HEK293 (cell line): ENCODE data around the gene NREP.

Experiments
- CTCF ChIA-PET: fragments of 350-600 bp; formaldehyde crosslinking; extraction: SDS; loops from one replicate; lab custom pipeline; 2021; ENCODE audit warnings: antibody characterized with exemption; lab: Yijun Ruan, JAX
- POLR2A ChIA-PET: fragments of 300-600 bp; formaldehyde crosslinking; extraction: SDS; loops from one replicate; lab custom pipeline; 2020; ENCODE audit warnings: antibody characterized with exemption, inconsistent platforms; lab: Yijun Ruan, JAX
- H3K27ac ChIP-seq: fragments of 200-500 bp; sonication (Bioruptor generic); 2 replicates; pipeline ENCODE4 v1.5.1; 2014; ENCODE audit warnings: low read depth, low read length, control low read depth, inconsistent platforms; ENCODE audit errors: extremely low read depth
- H3K36me3 ChIP-seq, 2 experiments: fragments of 200-500 bp in 1 of 2; sonication (Bioruptor generic) in 1 of 2; 1 replicate in 1 of 2; 2 replicates in 1 of 2; pipeline ENCODE4 v1.5.1; 2014 to 2017; ENCODE audit warnings: inconsistent platforms in 2 of 2, low read length in 2 of 2; ENCODE audit not compliant: control insufficient read depth in 2 of 2, insufficient read depth in 1 of 2
- H3K4me1 ChIP-seq: fragments of 200-500 bp; sonication (Bioruptor generic); 2 replicates; pipeline ENCODE4 v1.5.1; 2014; ENCODE audit warnings: mild to moderate bottlenecking, low read length, inconsistent platforms; ENCODE audit not compliant: control insufficient read depth, insufficient read depth
- H3K4me3 ChIP-seq: 2 replicates; pipeline ENCODE4 v1.5.1; 2011; ENCODE audit warnings: low read depth, mild to moderate bottlenecking, control low read depth, low read length, moderate library complexity
- H3K9me3 ChIP-seq: fragments of 200-500 bp; sonication (Bioruptor generic); 2 replicates; pipeline ENCODE4 v1.5.1; 2014; ENCODE audit warnings: low read depth, low read length, inconsistent platforms; ENCODE audit not compliant: control insufficient read depth, insufficient read depth
- BCL11A ChIP-seq: fragments of 450-650 bp; formaldehyde crosslinking; IDR thresholded peaks from 2 replicates; pipeline ENCODE4 v1.5.1; 2016; ENCODE audit warnings: low read depth, missing biosample characterization, missing genetic modification characterization
- BCL11B ChIP-seq: fragments of 450-650 bp; formaldehyde crosslinking; IDR thresholded peaks from 2 replicates; pipeline ENCODE4 v1.5.1; 2016; ENCODE audit warnings: low read depth, missing biosample characterization, missing genetic modification characterization
- GLIS1 ChIP-seq: fragments of 450-650 bp; formaldehyde crosslinking; IDR thresholded peaks from 2 replicates; pipeline ENCODE4 v1.5.1; 2016; ENCODE audit warnings: missing biosample characterization, missing genetic modification characterization
- HOXC10 ChIP-seq: sonication (generic); formaldehyde crosslinking; IDR thresholded peaks from 2 replicates; pipeline ENCODE4 v1.8.1; 2023; ENCODE audit warnings: mild to moderate bottlenecking, missing genetic modification reagents
- KLF1 ChIP-seq: fragments of 450-650 bp; formaldehyde crosslinking; IDR thresholded peaks from 2 replicates; pipeline ENCODE4 v1.5.1; 2016; ENCODE audit warnings: missing biosample characterization, missing genetic modification characterization
- KLF16 ChIP-seq: fragments of 450-650 bp; formaldehyde crosslinking; IDR thresholded peaks from 2 replicates; pipeline ENCODE4 v1.5.1; 2017; ENCODE audit warnings: missing biosample characterization, missing genetic modification characterization
- MZF1 ChIP-seq: fragments of 450-650 bp; formaldehyde crosslinking; IDR thresholded peaks from 2 replicates; pipeline ENCODE4 v1.5.1; 2017; ENCODE audit warnings: missing biosample characterization, missing genetic modification characterization, borderline replicate concordance
- SETDB1 ChIP-seq: IDR thresholded peaks from one replicate; pipeline ENCODE4 v1.6.1; 2017; ENCODE audit warnings: mild to moderate bottlenecking, low read length, moderate library complexity, mixed read lengths; ENCODE audit not compliant: insufficient read length
- SP7 ChIP-seq: fragments of 450-650 bp; formaldehyde crosslinking; IDR thresholded peaks from 2 replicates; pipeline ENCODE4 v1.5.1; 2016; ENCODE audit warnings: missing biosample characterization, missing genetic modification characterization
- YY1 ChIP-seq: fragments of 450-650 bp; formaldehyde crosslinking; IDR thresholded peaks from 2 replicates; pipeline ENCODE4 v1.5.1; 2018; ENCODE audit warnings: missing biosample characterization, missing genetic modification characterization
- ZBTB17 ChIP-seq: fragments of 450-650 bp; formaldehyde crosslinking; IDR thresholded peaks from 2 replicates; pipeline ENCODE4 v1.5.1; 2016; ENCODE audit warnings: missing biosample characterization, missing genetic modification characterization
- ZFP3 ChIP-seq: fragments of 450-650 bp; formaldehyde crosslinking; IDR thresholded peaks from 2 replicates; pipeline ENCODE4 v1.5.1; 2016; ENCODE audit warnings: low read depth, missing biosample characterization, missing genetic modification characterization
- ZNF132 ChIP-seq: fragments of 450-650 bp; formaldehyde crosslinking; IDR thresholded peaks from 2 replicates; pipeline ENCODE4 v1.5.1; 2017; ENCODE audit warnings: missing biosample characterization, missing genetic modification characterization, borderline replicate concordance
- ZNF133 ChIP-seq: fragments of 450-650 bp; formaldehyde crosslinking; IDR thresholded peaks from 2 replicates; pipeline ENCODE4 v1.5.1; 2016; ENCODE audit warnings: missing biosample characterization, missing genetic modification characterization
- ZNF140 ChIP-seq: fragments of 450-650 bp; formaldehyde crosslinking; IDR thresholded peaks from 2 replicates; pipeline ENCODE4 v1.5.1; 2016; ENCODE audit warnings: missing biosample characterization, missing genetic modification characterization
- ZNF174 ChIP-seq: fragments of 450-650 bp; formaldehyde crosslinking; IDR thresholded peaks from 2 replicates; pipeline ENCODE4 v1.5.0; 2017; ENCODE audit warnings: missing biosample characterization, mild to moderate bottlenecking, missing genetic modification characterization
- ZNF175 ChIP-seq: fragments of 450-650 bp; formaldehyde crosslinking; IDR thresholded peaks from 2 replicates; pipeline ENCODE4 v1.5.1; 2016; ENCODE audit warnings: missing biosample characterization, missing genetic modification characterization
- ZNF2 ChIP-seq: fragments of 450-650 bp; formaldehyde crosslinking; IDR thresholded peaks from 2 replicates; pipeline ENCODE4 v1.5.1; 2016; ENCODE audit warnings: missing biosample characterization, missing genetic modification characterization
- ZNF23 ChIP-seq: fragments of 450-650 bp; formaldehyde crosslinking; IDR thresholded peaks from 2 replicates; pipeline ENCODE4 v1.5.1; 2016; ENCODE audit warnings: missing biosample characterization, missing genetic modification characterization, borderline replicate concordance
- ZNF266 ChIP-seq: fragments of 450-650 bp; formaldehyde crosslinking; IDR thresholded peaks from 2 replicates; pipeline ENCODE4 v1.5.1; 2016; ENCODE audit warnings: missing biosample characterization, missing genetic modification characterization, low read depth
- ZNF324 ChIP-seq: fragments of 450-650 bp; formaldehyde crosslinking; IDR thresholded peaks from 2 replicates; pipeline ENCODE4 v1.5.1; 2016; ENCODE audit warnings: missing biosample characterization, missing genetic modification characterization
- ZNF350 ChIP-seq: fragments of 450-650 bp; formaldehyde crosslinking; IDR thresholded peaks from 2 replicates; pipeline ENCODE4 v1.5.0; 2017; ENCODE audit warnings: missing biosample characterization, mild to moderate bottlenecking, missing genetic modification characterization
- ZNF37A ChIP-seq: fragments of 450-650 bp; IDR thresholded peaks from 2 replicates; pipeline ENCODE4 v1.5.1; 2018; ENCODE audit warnings: missing biosample characterization, missing genetic modification characterization
- ZNF394 ChIP-seq: fragments of 450-650 bp; formaldehyde crosslinking; IDR thresholded peaks from 2 replicates; pipeline ENCODE4 v1.5.1; 2016; ENCODE audit warnings: missing biosample characterization, missing genetic modification characterization, mild to moderate bottlenecking, moderate library complexity, borderline replicate concordance
- ZNF501 ChIP-seq: fragments of 450-650 bp; formaldehyde crosslinking; IDR thresholded peaks from 2 replicates; pipeline ENCODE4 v1.5.1; 2016; ENCODE audit warnings: missing biosample characterization, missing genetic modification characterization
- ZNF510 ChIP-seq: fragments of 450-650 bp; formaldehyde crosslinking; IDR thresholded peaks from 2 replicates; pipeline ENCODE4 v1.5.1; 2018; ENCODE audit warnings: mild to moderate bottlenecking, missing genetic modification characterization, missing biosample characterization; ENCODE audit not compliant: insufficient replicate concordance
- ZNF600 ChIP-seq: fragments of 450-650 bp; formaldehyde crosslinking; IDR thresholded peaks from 2 replicates; pipeline ENCODE4 v1.5.1; 2016; ENCODE audit warnings: missing biosample characterization, missing genetic modification characterization
- ZNF645 ChIP-seq: fragments of 450-650 bp; formaldehyde crosslinking; IDR thresholded peaks from 2 replicates; pipeline ENCODE4; 2016; ENCODE audit warnings: missing biosample characterization, missing genetic modification characterization
- ZNF777 ChIP-seq: fragments of 450-650 bp; formaldehyde crosslinking; IDR thresholded peaks from 2 replicates; pipeline ENCODE4 v1.5.1; 2017; ENCODE audit warnings: missing biosample characterization, missing genetic modification characterization, borderline replicate concordance
- TF ChIP-seq, protein P1 (sequence below): IDR thresholded peaks from 2 replicates; pipeline ENCODE4 v1.6.1; 2011; ENCODE audit warnings: mild to moderate bottlenecking, low read depth, low read length, borderline replicate concordance
- TF ChIP-seq, protein P2 (sequence below): fragments of 450-650 bp; formaldehyde crosslinking; IDR thresholded peaks from 2 replicates; pipeline ENCODE4 v1.5.1; 2016; ENCODE audit warnings: missing biosample characterization, missing genetic modification characterization

The NREP gene

DNA sequence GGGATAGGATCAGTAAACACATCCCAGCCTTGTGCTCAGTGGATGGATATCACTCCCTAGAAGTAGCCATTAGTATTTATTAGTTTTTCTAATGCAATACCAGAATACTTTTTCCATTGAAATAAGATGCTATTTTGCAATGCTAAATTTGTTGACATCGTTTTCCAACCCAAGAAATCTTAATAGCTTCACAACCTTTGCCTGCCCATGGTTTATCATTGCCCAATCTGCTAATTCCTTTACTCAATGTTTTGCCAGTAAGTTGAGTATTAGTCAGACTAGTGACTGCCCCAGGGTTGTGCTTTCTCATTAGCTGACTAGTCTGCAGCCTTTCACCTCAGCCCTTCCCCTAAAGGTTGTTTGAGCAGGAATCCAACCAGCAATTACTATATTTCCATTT lies 62.9 kb downstream of the NREP start (continued):
- no peak for TF ChIP-seq ZNF266 (tag by site-specific recombination)
- TF ChIP-seq KLF1 (tag by site-specific recombination): no peak
- no peak for TF ChIP-seq ZNF175 (tag by site-specific recombination)
- no peak for TF ChIP-seq HOXC10
- TF ChIP-seq, all 188 proteins: peak for 0

- TF ChIP-seq ZBTB17 (tag by site-specific recombination): no peak
- no peak for TF ChIP-seq ZNF37A (tag by site-specific recombination)
- TF ChIP-seq SP7 (tag by site-specific recombination): no peak
- TF ChIP-seq ZNF174 (tag by site-specific recombination): no peak
- no peak for TF ChIP-seq ZNF266 (tag by site-specific recombination)
- TF ChIP-seq ZNF23 (tag by site-specific recombination): no peak
- TF ChIP-seq ZNF140 (tag by site-specific recombination): no peak
- no peak for TF ChIP-seq ZNF2 (tag by site-specific recombination)
- TF ChIP-seq ZFP3 (tag by site-specific recombination): no peak
- TF ChIP-seq ZNF645: no peak
- no peak for TF ChIP-seq MZF1
- no peak for TF ChIP-seq KLF16 (tag by site-specific recombination)
- no peak for TF ChIP-seq ZNF394 (tag by site-specific recombination)
- no peak for TF ChIP-seq ZNF510 (tag by site-specific recombination)
- TF ChIP-seq BCL11B (tag by site-specific recombination): no peak
- TF ChIP-seq SETDB1: no peak
- TF ChIP-seq GLIS1: no peak
- Histone ChIP-seq H3K4me3 (no peak overlapping the region), H3K27ac (no peak overlapping the region), H3K36me3 (no peaks in the 10 kb centered on the region), H3K9me3 (no peaks in the 10 kb centered on the region), H3K4me1 (no peaks in the 10 kb centered on the region)
- CTCF ChIA-PET: no interaction called here
- POLR2A ChIA-PET: no interaction called here
Observed at GRCh38 chr5:111691914-111692313, 65.1 kb downstream of the NREP start.

DNA sequence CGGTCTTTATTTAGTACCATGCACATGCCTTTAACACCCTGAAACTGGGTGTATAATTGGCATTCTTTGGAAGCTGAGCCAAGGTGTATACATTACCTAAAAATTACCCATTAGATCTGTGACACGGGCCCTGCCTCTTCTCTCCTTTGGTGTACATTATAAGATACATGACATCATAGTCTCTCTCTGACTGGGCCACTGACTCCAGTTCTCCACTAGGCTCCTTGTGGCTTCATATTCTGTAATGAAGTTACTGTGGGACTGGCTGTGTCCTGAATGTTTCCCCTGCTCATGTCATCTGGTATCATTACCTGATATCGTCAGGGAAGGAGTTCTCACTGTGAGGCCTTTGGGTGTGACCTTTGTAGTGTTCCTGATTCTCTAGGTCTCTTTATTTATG lies 65.5 kb downstream of the NREP start:
- POLR2A ChIA-PET: no interaction called here
- CTCF ChIA-PET: no interaction called here

More for the DNA sequence above, 65.5 kb downstream of the NREP start:
- Histone ChIP-seq H3K4me3 (no peak overlapping the region), H3K4me1 (no peaks in the 10 kb centered on the region), H3K9me3 (no peaks in the 10 kb centered on the region), H3K27ac (no peak overlapping the region), H3K36me3 (no peaks in the 10 kb centered on the region)
- TF ChIP-seq, protein P1, sequence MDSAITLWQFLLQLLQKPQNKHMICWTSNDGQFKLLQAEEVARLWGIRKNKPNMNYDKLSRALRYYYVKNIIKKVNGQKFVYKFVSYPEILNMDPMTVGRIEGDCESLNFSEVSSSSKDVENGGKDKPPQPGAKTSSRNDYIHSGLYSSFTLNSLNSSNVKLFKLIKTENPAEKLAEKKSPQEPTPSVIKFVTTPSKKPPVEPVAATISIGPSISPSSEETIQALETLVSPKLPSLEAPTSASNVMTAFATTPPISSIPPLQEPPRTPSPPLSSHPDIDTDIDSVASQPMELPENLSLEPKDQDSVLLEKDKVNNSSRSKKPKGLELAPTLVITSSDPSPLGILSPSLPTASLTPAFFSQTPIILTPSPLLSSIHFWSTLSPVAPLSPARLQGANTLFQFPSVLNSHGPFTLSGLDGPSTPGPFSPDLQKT: no peak
- TF ChIP-seq ZNF600 (no peak), ZNF133 (tag by site-specific recombination) (no peak), ZNF501 (no peak), BCL11A (no peak), ZNF394 (tag by site-specific recombination) (no peak), ZNF2 (tag by site-specific recombination) (no peak), YY1 (tag by site-specific recombination) (no peak), ZNF132 (tag by site-specific recombination) (no peak), ZNF777 (tag by site-specific recombination) (no peak), ZNF324 (tag by site-specific recombination) (no peak), ZNF350 (tag by site-specific recombination) (no peak)
- TF ChIP-seq, protein P2, sequence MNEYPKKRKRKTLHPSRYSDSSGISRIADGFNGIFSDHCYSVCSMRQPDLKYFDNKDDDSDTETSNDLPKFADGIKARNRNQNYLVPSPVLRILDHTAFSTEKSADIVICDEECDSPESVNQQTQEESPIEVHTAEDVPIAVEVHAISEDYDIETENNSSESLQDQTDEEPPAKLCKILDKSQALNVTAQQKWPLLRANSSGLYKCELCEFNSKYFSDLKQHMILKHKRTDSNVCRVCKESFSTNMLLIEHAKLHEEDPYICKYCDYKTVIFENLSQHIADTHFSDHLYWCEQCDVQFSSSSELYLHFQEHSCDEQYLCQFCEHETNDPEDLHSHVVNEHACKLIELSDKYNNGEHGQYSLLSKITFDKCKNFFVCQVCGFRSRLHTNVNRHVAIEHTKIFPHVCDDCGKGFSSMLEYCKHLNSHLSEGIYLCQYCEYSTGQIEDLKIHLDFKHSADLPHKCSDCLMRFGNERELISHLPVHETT (tag by site-specific recombination): no peak
- TF ChIP-seq, all 188 proteins: peak for 0
